Hepatocyte (in vitro differentiated cells): ENCODE data around the gene EIF2B1. TPM values are rescaled to one million over a fixed set of nuclear protein-coding genes. Genes with fewer than 3 reads are reported as not detected.

Source experiments
- DNase-seq: peaks from one replicate; pipeline ENCODE4 v3.0.0-alpha.2; 2016; ENCODE audit warnings: low spot score
- H2AFZ ChIP-seq: fragments of 200-600 bp; sonication (generic); 2 replicates; pipeline ENCODE4 v1.6.0; 2016; ENCODE audit warnings: antibody characterized with exemption, mild to moderate bottlenecking
- H3K27ac ChIP-seq: fragments of 200-600 bp; sonication (generic); 2 replicates; pipeline ENCODE4 v1.5.1; 2016; ENCODE audit warnings: mild to moderate bottlenecking
- H3K27me3 ChIP-seq: fragments of 200-600 bp; sonication (generic); 2 replicates; pipeline ENCODE4 v1.6.1; 2016
- H3K36me3 ChIP-seq: fragments of 200-600 bp; sonication (generic); replicated peaks from 2 replicates; pipeline ENCODE4 v1.5.1; 2016; ENCODE audit warnings: low read depth; ENCODE audit not compliant: insufficient read depth
- H3K4me1 ChIP-seq: fragments of 200-600 bp; sonication (generic); 2 replicates; pipeline ENCODE4 v1.5.1; 2016; ENCODE audit warnings: mild to moderate bottlenecking, moderate library complexity; ENCODE audit not compliant: insufficient read depth
- H3K4me2 ChIP-seq: fragments of 200-600 bp; sonication (generic); 2 replicates; pipeline ENCODE4 v1.6.0; 2016
- H3K4me3 ChIP-seq: fragments of 200-600 bp; sonication (generic); 2 replicates; pipeline ENCODE4 v1.5.1; 2016; ENCODE audit warnings: mild to moderate bottlenecking
- H3K79me2 ChIP-seq: fragments of 200-600 bp; sonication (generic); 2 replicates; pipeline ENCODE4 v1.6.0; 2017; ENCODE audit warnings: mild to moderate bottlenecking
- H3K9me2 ChIP-seq: fragments of 200-600 bp; sonication (generic); replicated peaks from 2 replicates; pipeline ENCODE4 v1.6.0; 2017; ENCODE audit warnings: mild to moderate bottlenecking; ENCODE audit not compliant: insufficient read depth
- H3K9me3 ChIP-seq: fragments of 200-600 bp; sonication (generic); 2 replicates; pipeline ENCODE4 v1.5.1; 2016; ENCODE audit warnings: low read depth, mild to moderate bottlenecking
- H4K20me1 ChIP-seq: fragments of 200-600 bp; sonication (generic); 2 replicates; pipeline ENCODE4 v1.6.0; 2016; ENCODE audit warnings: mild to moderate bottlenecking; ENCODE audit not compliant: insufficient read depth, poor library complexity, severe bottlenecking
- EZH2 ChIP-seq: fragments of 200-600 bp; sonication (generic); IDR thresholded peaks from 2 replicates; pipeline ENCODE4 v1.6.1; 2016; ENCODE audit warnings: antibody characterized with exemption, mild to moderate bottlenecking, borderline replicate concordance
- EZH2phosphoT487 ChIP-seq: fragments of 200-600 bp; sonication (generic); IDR thresholded peaks from one replicate; pipeline ENCODE4 v1.6.1; 2018; ENCODE audit warnings: antibody characterized with exemption, mild to moderate bottlenecking, low read depth, moderate library complexity; ENCODE audit not compliant: unreplicated experiment, severe bottlenecking
- WGBS: methylation state at CpG from one replicate; pipeline ENCODE4 v1.1.6; 2016; ENCODE audit warnings: low lambda C conversion rate; ENCODE audit errors: missing lambda C conversion rate; 5-methylcytosine and 5-hydroxymethylcytosine counted together
- polyA plus RNA-seq: library from polyadenylated mRNA; unstranded; fragments of >200 nt; fragmentation: Nextera tagmentation; extraction: Ambion mirVana; gene quantifications from 2 replicates; pipeline ENCODE4 v1.2.1, GENCODE V29; 2016
- total RNA-seq: library from RNA; depleted of rRNA; stranded (reverse); fragments of >200 nt; gene quantifications from 2 replicates; pipeline ENCODE4 v1.2.3, GENCODE V29; 2014
- TF ChIP-seq, protein P1 (sequence below): fragments of 200-600 bp; sonication (generic); IDR thresholded peaks from 2 replicates; pipeline ENCODE4 v1.5.1; 2016; ENCODE audit warnings: antibody characterized with exemption, mild to moderate bottlenecking; ENCODE audit not compliant: poor library complexity

The EIF2B1 gene
- total and polyA plus RNA-seq, 2 experiments from 2014 or later, result 35.0 to 43.8 TPM

GRCh38 chr12:123617580-123617979 lies 15.9 kb downstream of the EIF2B1 start:
- H3K4me2 ChIP-seq, result no peak overlapping the region
- no peak for TF ChIP-seq EZH2phosphoT487
- TF ChIP-seq, protein P1, sequence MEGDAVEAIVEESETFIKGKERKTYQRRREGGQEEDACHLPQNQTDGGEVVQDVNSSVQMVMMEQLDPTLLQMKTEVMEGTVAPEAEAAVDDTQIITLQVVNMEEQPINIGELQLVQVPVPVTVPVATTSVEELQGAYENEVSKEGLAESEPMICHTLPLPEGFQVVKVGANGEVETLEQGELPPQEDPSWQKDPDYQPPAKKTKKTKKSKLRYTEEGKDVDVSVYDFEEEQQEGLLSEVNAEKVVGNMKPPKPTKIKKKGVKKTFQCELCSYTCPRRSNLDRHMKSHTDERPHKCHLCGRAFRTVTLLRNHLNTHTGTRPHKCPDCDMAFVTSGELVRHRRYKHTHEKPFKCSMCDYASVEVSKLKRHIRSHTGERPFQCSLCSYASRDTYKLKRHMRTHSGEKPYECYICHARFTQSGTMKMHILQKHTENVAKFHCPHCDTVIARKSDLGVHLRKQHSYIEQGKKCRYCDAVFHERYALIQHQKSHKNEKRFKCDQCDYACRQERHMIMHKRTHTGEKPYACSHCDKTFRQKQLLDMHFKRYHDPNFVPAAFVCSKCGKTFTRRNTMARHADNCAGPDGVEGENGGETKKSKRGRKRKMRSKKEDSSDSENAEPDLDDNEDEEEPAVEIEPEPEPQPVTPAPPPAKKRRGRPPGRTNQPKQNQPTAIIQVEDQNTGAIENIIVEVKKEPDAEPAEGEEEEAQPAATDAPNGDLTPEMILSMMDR, result no peak
- no peak for TF ChIP-seq EZH2
- H3K79me2 ChIP-seq, result no peaks in the 10 kb centered on the region
- no peaks in the 10 kb centered on the region for H3K36me3 ChIP-seq
- DNase-seq, result no peak
- 91% methylated on average over 13 of the region's 13 CpGs for WGBS
- H3K27me3 ChIP-seq, result no peaks in the 10 kb centered on the region
- no peak overlapping the region for H3K4me3 ChIP-seq
- no peak overlapping the region for H3K27ac ChIP-seq
- no peaks in the 10 kb centered on the region for H3K4me1 ChIP-seq
- no peaks in the 10 kb centered on the region for H3K9me2 ChIP-seq
- no peak overlapping the region for H2AFZ ChIP-seq
- H4K20me1 ChIP-seq, result no peaks in the 10 kb centered on the region
- H3K9me3 ChIP-seq, result no peaks in the 10 kb centered on the region

- TF ChIP-seq, protein P1, result no peak
- no peak for TF ChIP-seq EZH2
- TF ChIP-seq EZH2phosphoT487, result no peak
- H3K4me3 ChIP-seq, result no peak overlapping the region
- no peaks in the 10 kb centered on the region for H4K20me1 ChIP-seq
- no peaks in the 10 kb centered on the region for H3K36me3 ChIP-seq
- no peaks in the 10 kb centered on the region for H3K4me1 ChIP-seq
- H3K9me3 ChIP-seq, result no peaks in the 10 kb centered on the region
- no peaks in the 10 kb centered on the region for H3K27me3 ChIP-seq
- no peaks in the 10 kb centered on the region for H3K9me2 ChIP-seq
- DNase-seq, result no peak
- H3K4me2 ChIP-seq, result no peak overlapping the region
- 92% methylated on average over 3 of the region's 3 CpGs for WGBS
- H3K27ac ChIP-seq, result no peak overlapping the region
- no peak overlapping the region for H2AFZ ChIP-seq
- H3K79me2 ChIP-seq, result no peaks in the 10 kb centered on the region
Measured at GRCh38 chr12:123617144-123617543, 16.3 kb downstream of the EIF2B1 start.

DNA sequence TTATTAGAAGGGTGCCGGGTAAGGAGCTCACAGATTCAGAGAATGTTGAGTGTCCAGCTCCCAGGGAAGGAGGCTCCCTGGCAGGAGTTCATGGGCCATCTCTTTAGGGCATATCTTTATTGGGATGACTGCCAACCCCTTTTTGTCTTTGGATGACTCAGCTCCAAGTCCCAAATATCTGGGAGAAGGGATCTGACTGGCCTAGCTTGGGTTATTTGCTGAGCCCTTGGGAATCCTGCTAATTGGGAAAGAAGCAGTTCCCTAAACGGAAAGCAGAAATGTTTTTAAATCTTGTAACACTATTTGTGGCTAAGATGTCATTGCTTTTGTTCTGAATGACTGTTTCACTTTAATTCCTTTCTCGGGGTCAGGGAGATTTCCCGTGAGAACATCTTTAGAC lies 19.0 kb downstream of the EIF2B1 start:
- H3K36me3 ChIP-seq, result no peaks in the 10 kb centered on the region
- no peaks in the 10 kb centered on the region for H3K9me3 ChIP-seq

More for the DNA sequence above, 19.0 kb downstream of the EIF2B1 start:
- H4K20me1 ChIP-seq, result no peaks in the 10 kb centered on the region
- no peak overlapping the region for H2AFZ ChIP-seq
- no peaks in the 10 kb centered on the region for H3K27me3 ChIP-seq
- no peak overlapping the region for H3K4me2 ChIP-seq
- 81% methylated on average over 4 of the region's 4 CpGs for WGBS
- H3K79me2 ChIP-seq, result no peaks in the 10 kb centered on the region
- no peak for DNase-seq
- no peak overlapping the region for H3K4me3 ChIP-seq
- H3K4me1 ChIP-seq, result no peaks in the 10 kb centered on the region
- TF ChIP-seq EZH2 (no peak), EZH2phosphoT487 (no peak)
- TF ChIP-seq, protein P1, result no peak
- no peaks in the 10 kb centered on the region for H3K9me2 ChIP-seq
- no peak overlapping the region for H3K27ac ChIP-seq
